Heart left ventricle (tissue), 16 donors: ENCODE data around the gene ZNF700. TPM values are rescaled to one million over a fixed set of nuclear protein-coding genes. Genes with fewer than 3 reads are reported as not detected.
"Not testable (repeated sequence)": the region's sequence is repeated elsewhere in the genome, so short reads cannot be mapped to it uniquely, and the experiment has no call there.

Experiments
- ATAC-seq, 4 donors: fragments of 200-7000 bp; cut with Tn5 transposase; one replicate each; pipeline ENCODE4 v1.9.1; 2020 to 2022; ENCODE audit warnings: moderate library complexity in 4 of 4, mild to moderate bottlenecking in 3 of 4, moderate number of reproducible peaks in 1 of 4
- DNase-seq, 5 donors: peaks; one replicate each; pipeline ENCODE4 v3.0.0-alpha.2; 2020
- H3K27ac ChIP-seq, 12 donors: fragments of 200-600 bp; sonication (generic) in 4 of 12; one replicate each; pipeline versions ENCODE4 v1.5.0 to v1.8.0; 2016 to 2022; ENCODE audit warnings: mild to moderate bottlenecking in 2 of 12
- H3K27me3 ChIP-seq, 9 donors: fragments of 200-600 bp; sonication (generic) in 2 of 9; one replicate each; pipeline versions ENCODE4 v1.5.1 to v1.8.0; 2016 to 2022; ENCODE audit warnings: mild to moderate bottlenecking in 3 of 9
- H3K36me3 ChIP-seq, 9 donors: fragments of 200-600 bp; sonication (generic) in 2 of 9; one replicate each; pipeline versions ENCODE4 v1.5.0 to v1.8.0; 2018 to 2022; ENCODE audit warnings: mild to moderate bottlenecking in 2 of 9
- H3K4me1 ChIP-seq, 12 donors: fragments of 200-600 bp; sonication (generic) in 4 of 12; one replicate each; pipeline versions ENCODE4 v1.5.0 to v1.8.0; 2016 to 2022; ENCODE audit warnings: mild to moderate bottlenecking in 3 of 12
- H3K4me3 ChIP-seq, 12 donors: fragments of 200-600 bp; sonication (generic) in 4 of 12; one replicate each; pipeline versions ENCODE4 v1.5.0 to v1.8.0; 2017 to 2022; ENCODE audit warnings: mild to moderate bottlenecking in 9 of 12, moderate library complexity in 4 of 12
- H3K9me3 ChIP-seq, 12 donors: fragments of 200-600 bp; sonication (generic) in 4 of 12; one replicate each; pipeline versions ENCODE4 v1.5.0 to v1.8.0; 2016 to 2022; ENCODE audit warnings: mild to moderate bottlenecking in 1 of 12
- POLR2A ChIP-seq, 2 donors: fragments of 450-650 bp; IDR thresholded peaks; one replicate each; pipeline ENCODE4 v1.6.1; 2017; ENCODE audit warnings: antibody characterized with exemption in 2 of 2, mild to moderate bottlenecking in 2 of 2, moderate library complexity in 2 of 2
- WGBS, 4 donors: extraction: QIAGEN DNeasy Blood & Tissue Kit in 2 of 4; methylation state at CpG; one replicate each; pipeline versions ENCODE4 v1.1.5 to v1.1.7; 2013 to 2018; 5-methylcytosine and 5-hydroxymethylcytosine counted together
- intact Hi-C, 10 donors: fragments of 100-400 bp; cut with DNase I; formaldehyde crosslinking; loops; one replicate each; pipeline versions ENCODE4 v1.11.1 to v1.14.2; 2022
- polyA plus RNA-seq, 2 donors: library from polyadenylated mRNA; stranded (reverse); fragments of 200-250 nt; gene quantifications; one replicate each; pipeline ENCODE4 v1.2.3, GENCODE V29; 2013
- total RNA-seq, 9 donors: library from RNA; depleted of rRNA in 2 of 9; stranded (reverse); fragments of >200 nt in 2 of 9; fragmentation: NEBNext Ultra II Directional in 3 of 9; extraction: Animal tissue kit (Norgen Biotek cat#: 25700) in 3 of 9; gene quantifications; one replicate each; pipeline versions ENCODE4 v1.1.0 to v1.2.4, GENCODE V29; 2016 to 2023
- TF ChIP-seq, protein P1 (sequence below), 12 donors: fragments of 200-600 bp; sonication (generic) in 4 of 12; IDR thresholded peaks; one replicate each; pipeline versions ENCODE4 v1.5.0 to v1.8.0; 2018 to 2022; ENCODE audit warnings: antibody characterized with exemption in 12 of 12, mild to moderate bottlenecking in 5 of 12
- donor health status: ischemic (EF 13 %, LVEDD 7.1; RV severe dilation, severe dysfunction).
- donor health status: healthy with polysubstance abuse.
- donor health status: DM: no; HTN: yes; CAD: no.
- donor health status: DM: no; HTN: no; CAD: no.
- donor health status: ischemic (EF 25% LVEDD 6.9; RV normal size, moderate dysfunction).
- donor health status: ischemic (EF 25% LVEDD 5.7; RV mildly dilated, moderate dysfunction).
- donor health status: healthy.
- donor health status: DM: yes; HTN: yes; CAD: no.
- donor health status: ischemic (EF 35%, LVEDD 5.7; RV mildly dilated, moderate dysfunction).
- donor health status: nonischemic (EF 11% LVEDD 7.7; RV severe dilation, severe dysfunction).
- donor health status: DM: yes; HTN: yes; CAD: no.
- donor health status: PGD.
- donor health status: ischemic (EF 29% LVEDD 5.4; RV normal size, mild dysfunction).
- donor health status: nonischemic (EF 23%, LVEDD 6.1; RV moderate dilation, normal function).

ZNF700 gene
- total and polyA plus RNA-seq, 11 donors, result 2.2 to 7.5 (median 3.8) TPM

- TF ChIP-seq POLR2A (IDR thresholded peaks at IDR 0.05), result no peak
- TF ChIP-seq, protein P1, sequence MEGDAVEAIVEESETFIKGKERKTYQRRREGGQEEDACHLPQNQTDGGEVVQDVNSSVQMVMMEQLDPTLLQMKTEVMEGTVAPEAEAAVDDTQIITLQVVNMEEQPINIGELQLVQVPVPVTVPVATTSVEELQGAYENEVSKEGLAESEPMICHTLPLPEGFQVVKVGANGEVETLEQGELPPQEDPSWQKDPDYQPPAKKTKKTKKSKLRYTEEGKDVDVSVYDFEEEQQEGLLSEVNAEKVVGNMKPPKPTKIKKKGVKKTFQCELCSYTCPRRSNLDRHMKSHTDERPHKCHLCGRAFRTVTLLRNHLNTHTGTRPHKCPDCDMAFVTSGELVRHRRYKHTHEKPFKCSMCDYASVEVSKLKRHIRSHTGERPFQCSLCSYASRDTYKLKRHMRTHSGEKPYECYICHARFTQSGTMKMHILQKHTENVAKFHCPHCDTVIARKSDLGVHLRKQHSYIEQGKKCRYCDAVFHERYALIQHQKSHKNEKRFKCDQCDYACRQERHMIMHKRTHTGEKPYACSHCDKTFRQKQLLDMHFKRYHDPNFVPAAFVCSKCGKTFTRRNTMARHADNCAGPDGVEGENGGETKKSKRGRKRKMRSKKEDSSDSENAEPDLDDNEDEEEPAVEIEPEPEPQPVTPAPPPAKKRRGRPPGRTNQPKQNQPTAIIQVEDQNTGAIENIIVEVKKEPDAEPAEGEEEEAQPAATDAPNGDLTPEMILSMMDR (IDR thresholded peaks at IDR 0.05), result peak in 5 of 12 donors; percentile 13 to 29 (median 25)
- H3K36me3 ChIP-seq, result peaks cover 0 to 12% (median 0%) of the 10 kb centered on the region in 9 donors
- no peak overlapping the region for H3K4me3 ChIP-seq
- DNase-seq, result no peak
- H3K4me1 ChIP-seq, result peaks cover 0 to 11% (median 0%) of the 10 kb centered on the region in 12 donors
- no peak overlapping the region for H3K27ac ChIP-seq
- no peaks in the 10 kb centered on the region for H3K27me3 ChIP-seq
- peaks cover 0 to 31% (median 18%) of the 10 kb centered on the region in 12 donors for H3K9me3 ChIP-seq
- no peak for ATAC-seq
- intact Hi-C loops, result loop anchor here in 8 of 10 donors (5.0 to 10.0 kb wide), 8 partner anchors 58 to 310 kb away; partner anchors contain the start of genes ZNF491 (in 4 of the 8), ZNF69 (in 2 of the 8), ZNF700 (in 2 of the 8) and ZNF20 (in 1 of the 8)
- whole genome bisulfite sequencing, 4 donors, result 29 to 49% (median 35%) methylated on average over 5 of the region's 5 CpGs
Measured at GRCh38 chr19:11984986-11985385, 60.1 kb downstream of the ZNF700 start.

GRCh38 chr19:11986754-11987153 lies 61.8 kb downstream of the ZNF700 start:
- peaks cover 0 to 11% (median 0%) of the 10 kb centered on the region in 12 donors for H3K4me1 ChIP-seq
- TF ChIP-seq, protein P1 (IDR thresholded peaks at IDR 0.05), result no peak
- no peak for TF ChIP-seq POLR2A (IDR thresholded peaks at IDR 0.05)
- ATAC-seq (no peak), DNase-seq (no peak)
- H3K36me3 ChIP-seq, result no peaks in the 10 kb centered on the region
- H3K27me3 ChIP-seq, result no peaks in the 10 kb centered on the region
- H3K4me3 ChIP-seq, result peak overlapping the region in 2 of 12 donors; percentile 91 to 95
- H3K9me3 ChIP-seq, result peaks cover 0 to 13% (median 1%) of the 10 kb centered on the region in 12 donors
- intact Hi-C loops, result loop anchor here (1.0 to 10.0 kb wide), 14 partner anchors 22 to 312 kb away; partner anchors contain the start of genes ZNF491 (in 6 of the 10), ZNF69 (in 2 of the 10), ZNF700 (in 2 of the 10) and ZNF763 (in 2 of the 10)
- 93 to 95% (median 94%) methylated on average over 17 of the region's 17 CpGs for WGBS, 4 donors
- H3K27ac ChIP-seq, result no peak overlapping the region

GRCh38 chr19:11987405-11988281 lies 62.7 kb downstream of the ZNF700 start:
- intact Hi-C loops, result loop anchor here (1.0 to 10.0 kb wide), 21 partner anchors 23 to 313 kb away; partner anchors contain the start of genes ZNF491 (in 6 of the 10), ZNF700 (in 4 of the 10), ZNF69 (in 3 of the 10) and ZNF763 (in 3 of the 10)
- Histone ChIP-seq H3K4me3 (peak overlapping the region; percentile 59 to 96 (median 87)), H3K9me3 (peaks cover 0 to 6% (median 0%) of the 10 kb centered on the region in 12 donors), H3K36me3 (no peaks in the 10 kb centered on the region), H3K27ac (peak overlapping the region; percentile 55 to 95 (median 88)), H3K4me1 (peaks cover 0 to 11% (median 0%) of the 10 kb centered on the region in 12 donors), H3K27me3 (no peaks in the 10 kb centered on the region)
- DNase-seq (peak; percentile 95 to 99 (median 97)), ATAC-seq (peak; percentile 100)
- TF ChIP-seq POLR2A (IDR thresholded peaks at IDR 0.05), result peak in 1 of 2 donors; percentile 79
- TF ChIP-seq, protein P1 (IDR thresholded peaks at IDR 0.05), result peak in 2 of 12 donors; percentile 2 to 8
- 0 to 1% (median 1%) methylated on average over 42 to 54 of the region's 54 CpGs for WGBS, 4 donors

DNA sequence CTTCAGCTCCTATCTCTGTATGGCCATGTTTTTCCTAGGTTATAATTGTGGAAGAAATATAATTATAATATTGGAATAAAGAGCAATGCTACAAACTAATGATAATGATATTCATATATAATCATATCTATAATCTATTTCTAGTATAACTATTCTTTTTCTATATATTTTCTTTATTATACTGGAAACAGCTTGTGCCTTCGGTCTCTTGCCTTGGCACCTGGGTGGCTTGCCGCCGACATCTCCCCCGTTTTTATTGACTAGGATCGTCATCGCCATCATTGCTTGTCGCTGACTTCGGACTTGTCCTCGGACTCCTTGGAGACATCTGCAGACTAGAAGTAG lies 64.2 kb downstream of the ZNF700 start:
- peak overlapping the region in 5 of 12 donors; percentile 74 to 95 (median 91) for H3K27ac ChIP-seq
- WGBS, 4 donors, result 70 to 76% (median 73%) methylated on average over 9 of the region's 9 CpGs
- no peak for ATAC-seq
- intact Hi-C loops, result loop anchor here (1.0 to 10.0 kb wide), 16 partner anchors 24 to 314 kb away; partner anchors contain the start of genes ZNF491 (in 4 of the 10), ZNF700 (in 4 of the 10), ZNF69 (in 3 of the 10) and ZNF20 (in 1 of the 10)
- no peaks in the 10 kb centered on the region for H3K9me3 ChIP-seq
- H3K4me3 ChIP-seq, result peak overlapping the region in 8 of 12 donors; percentile 59 to 96 (median 89)
- DNase-seq, result no peak
- no peaks in the 10 kb centered on the region for H3K36me3 ChIP-seq
- H3K4me1 ChIP-seq, result peaks cover 0 to 17% (median 0%) of the 10 kb centered on the region in 12 donors
- no peak for TF ChIP-seq POLR2A (IDR thresholded peaks at IDR 0.05)
- TF ChIP-seq, protein P1 (IDR thresholded peaks at IDR 0.05), result no peak
- no peaks in the 10 kb centered on the region for H3K27me3 ChIP-seq

DNA sequence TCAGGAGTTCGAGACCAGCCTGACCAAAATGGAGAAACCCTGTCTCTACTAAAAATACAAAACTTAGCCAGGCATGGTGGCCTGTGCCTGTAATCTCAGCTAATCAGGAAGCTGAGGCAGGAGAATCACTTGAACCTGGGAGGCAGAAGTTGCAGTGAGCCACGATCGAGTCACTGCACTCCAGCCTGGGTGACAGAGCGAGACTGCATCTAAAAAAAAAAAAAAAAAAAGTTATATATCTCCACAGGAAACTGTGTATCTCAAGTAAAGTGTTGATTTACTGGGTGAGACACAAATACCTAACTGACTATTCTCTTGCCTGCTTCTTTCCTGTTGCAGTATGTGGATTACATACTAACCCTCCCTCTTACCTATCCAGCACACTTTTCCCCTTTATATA lies 67.0 kb downstream of the ZNF700 start:
- H3K27ac ChIP-seq, ATAC-seq, H3K27me3 ChIP-seq, H3K4me3 ChIP-seq, H3K9me3 ChIP-seq, DNase-seq, H3K36me3 ChIP-seq: not testable (repeated sequence)
- intact Hi-C loops, result loop anchor here in 1 of 10 donors (5.0 kb wide), 1 partner anchor 195 kb away; the partner anchor contains the start of gene ZNF491
- peaks cover 0 to 17% (median 0%) of the 10 kb centered on the region in 12 donors for H3K4me1 ChIP-seq
- 72 to 86% (median 78%) methylated on average over 4 of the region's 4 CpGs for WGBS, 4 donors
